Lower leg skin (tissue), 4 donors: ENCODE measurements around the gene CDC6. TPM values are rescaled to one million over a fixed set of nuclear protein-coding genes. Genes with fewer than 3 reads are reported as not detected.
"Not testable (repeated sequence)": the region's sequence is repeated elsewhere in the genome, so short reads cannot be mapped to it uniquely, and the experiment has no call there.

Source experiments
- DNase-seq, 2 donors: peaks; one replicate each; pipeline ENCODE4 v3.0.0-alpha.2; 2019; ENCODE audit warnings: low spot score in 2 of 2
- H3K4me3 ChIP-seq: fragments of 200-600 bp; sonication (generic); 2 replicates; pipeline ENCODE4 v1.5.1; 2017; ENCODE audit warnings: mild to moderate bottlenecking, low read depth; ENCODE audit not compliant: poor library complexity, severe bottlenecking
- POLR2A ChIP-seq, 2 donors: fragments of 450-650 bp; IDR thresholded peaks; one replicate each; pipeline ENCODE4 v1.6.1; 2016 to 2017; ENCODE audit warnings: antibody characterized with exemption in 2 of 2, mild to moderate bottlenecking in 1 of 2, moderate library complexity in 1 of 2
- WGBS, 2 donors: methylation state at CpG; one replicate each; pipeline ENCODE4 v1.1.5; 2018; 5-methylcytosine and 5-hydroxymethylcytosine counted together
- intact Hi-C: fragments of 100-400 bp; cut with DNase I; formaldehyde crosslinking; loops from one replicate; pipeline ENCODE4 v1.15.0; 2023; ENCODE audit warnings: low total_unique reads
- total RNA-seq, 4 donors: library from RNA; depleted of rRNA; stranded (reverse); fragments of >200 nt; gene quantifications; one replicate each; pipeline ENCODE4 v1.1.0, GENCODE V29; 2016
- TF ChIP-seq, protein P1 (sequence below), 3 donors: fragments of 450-650 bp; IDR thresholded peaks; one replicate each; pipeline ENCODE4 v1.5.1; 2016; ENCODE audit warnings: antibody characterized with exemption in 3 of 3, mild to moderate bottlenecking in 3 of 3, moderate library complexity in 2 of 3

The CDC6 gene
- total RNA-seq, 4 donors from 2014 or later = 0.42 to 1.6 (median 1.0) TPM

DNA sequence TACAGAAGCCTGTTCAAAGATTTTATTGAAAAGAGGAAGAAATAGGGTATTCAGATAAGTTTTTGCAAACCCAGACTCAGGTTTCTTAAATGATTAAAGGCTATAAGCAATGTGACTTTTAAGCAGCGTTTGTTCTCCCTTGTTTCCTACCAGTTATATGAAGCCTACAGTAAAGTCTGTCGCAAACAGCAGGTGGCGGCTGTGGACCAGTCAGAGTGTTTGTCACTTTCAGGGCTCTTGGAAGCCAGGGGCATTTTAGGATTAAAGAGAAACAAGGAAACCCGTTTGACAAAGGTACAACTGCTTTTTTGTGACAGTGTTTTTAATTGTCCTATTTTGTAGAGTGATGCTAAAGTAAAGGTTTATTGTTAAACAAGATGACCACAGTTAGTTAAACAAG is 13.6 kb downstream of the CDC6 start:
- 74 to 77% methylated on average over 4 of the region's 4 CpGs for WGBS, 2 donors
- no peak overlapping the region for H3K4me3 ChIP-seq
- intact Hi-C loops = loop anchor here (10.0 kb wide), 1 partner anchor 113 kb away; the partner anchor contains the start of gene TOP2A
- no peak for TF ChIP-seq POLR2A (IDR thresholded peaks at IDR 0.05)
- TF ChIP-seq, protein P1, sequence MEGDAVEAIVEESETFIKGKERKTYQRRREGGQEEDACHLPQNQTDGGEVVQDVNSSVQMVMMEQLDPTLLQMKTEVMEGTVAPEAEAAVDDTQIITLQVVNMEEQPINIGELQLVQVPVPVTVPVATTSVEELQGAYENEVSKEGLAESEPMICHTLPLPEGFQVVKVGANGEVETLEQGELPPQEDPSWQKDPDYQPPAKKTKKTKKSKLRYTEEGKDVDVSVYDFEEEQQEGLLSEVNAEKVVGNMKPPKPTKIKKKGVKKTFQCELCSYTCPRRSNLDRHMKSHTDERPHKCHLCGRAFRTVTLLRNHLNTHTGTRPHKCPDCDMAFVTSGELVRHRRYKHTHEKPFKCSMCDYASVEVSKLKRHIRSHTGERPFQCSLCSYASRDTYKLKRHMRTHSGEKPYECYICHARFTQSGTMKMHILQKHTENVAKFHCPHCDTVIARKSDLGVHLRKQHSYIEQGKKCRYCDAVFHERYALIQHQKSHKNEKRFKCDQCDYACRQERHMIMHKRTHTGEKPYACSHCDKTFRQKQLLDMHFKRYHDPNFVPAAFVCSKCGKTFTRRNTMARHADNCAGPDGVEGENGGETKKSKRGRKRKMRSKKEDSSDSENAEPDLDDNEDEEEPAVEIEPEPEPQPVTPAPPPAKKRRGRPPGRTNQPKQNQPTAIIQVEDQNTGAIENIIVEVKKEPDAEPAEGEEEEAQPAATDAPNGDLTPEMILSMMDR (IDR thresholded peaks at IDR 0.05) = no peak
- peak in 1 of 2 donors; percentile 54 for DNase-seq

DNA sequence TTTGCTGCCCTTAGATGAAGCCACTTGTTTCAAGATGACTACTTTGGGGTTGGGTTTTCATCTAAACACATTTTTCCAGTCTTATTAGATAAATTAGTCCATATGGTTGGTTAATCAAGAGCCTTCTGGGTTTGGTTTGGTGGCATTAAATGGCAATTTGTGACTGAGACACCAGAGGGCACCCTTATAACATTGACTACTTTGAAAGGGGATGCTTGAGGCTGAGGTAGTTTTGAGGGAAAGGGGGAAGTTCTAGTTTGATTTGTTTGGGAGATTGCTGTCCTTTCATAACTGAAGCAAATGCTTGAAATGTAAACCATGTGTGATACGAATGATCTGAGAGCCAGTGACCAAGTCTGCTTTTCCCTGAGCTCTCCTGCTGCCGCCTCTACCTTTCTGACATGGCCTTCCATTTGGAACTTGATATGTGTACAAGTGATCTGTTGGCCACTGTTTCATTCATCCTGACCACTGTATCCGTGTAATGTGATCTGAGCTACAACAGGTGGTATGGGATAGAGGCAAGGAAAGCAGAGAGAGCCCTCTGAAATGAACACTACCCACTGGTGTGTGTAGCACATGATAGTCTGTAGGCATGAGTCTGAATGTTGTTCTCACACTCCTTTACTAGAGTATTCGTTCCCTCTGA is 15.5 kb downstream of the CDC6 start:
- H3K4me3 ChIP-seq = no peak overlapping the region
- WGBS, 2 donors = 38 to 41% methylated on average over 4 of the region's 4 CpGs
- peak in 1 of 2 donors; percentile 74 for DNase-seq
- TF ChIP-seq POLR2A (IDR thresholded peaks at IDR 0.05) = no peak
- TF ChIP-seq, protein P1 (IDR thresholded peaks at IDR 0.05) = peak in 2 of 3 donors; percentile 0 to 57
- intact Hi-C loops = loop anchor here (2.0 to 10.0 kb wide), 2 partner anchors 52 to 112 kb away; partner anchors contain the start of gene TOP2A

DNA sequence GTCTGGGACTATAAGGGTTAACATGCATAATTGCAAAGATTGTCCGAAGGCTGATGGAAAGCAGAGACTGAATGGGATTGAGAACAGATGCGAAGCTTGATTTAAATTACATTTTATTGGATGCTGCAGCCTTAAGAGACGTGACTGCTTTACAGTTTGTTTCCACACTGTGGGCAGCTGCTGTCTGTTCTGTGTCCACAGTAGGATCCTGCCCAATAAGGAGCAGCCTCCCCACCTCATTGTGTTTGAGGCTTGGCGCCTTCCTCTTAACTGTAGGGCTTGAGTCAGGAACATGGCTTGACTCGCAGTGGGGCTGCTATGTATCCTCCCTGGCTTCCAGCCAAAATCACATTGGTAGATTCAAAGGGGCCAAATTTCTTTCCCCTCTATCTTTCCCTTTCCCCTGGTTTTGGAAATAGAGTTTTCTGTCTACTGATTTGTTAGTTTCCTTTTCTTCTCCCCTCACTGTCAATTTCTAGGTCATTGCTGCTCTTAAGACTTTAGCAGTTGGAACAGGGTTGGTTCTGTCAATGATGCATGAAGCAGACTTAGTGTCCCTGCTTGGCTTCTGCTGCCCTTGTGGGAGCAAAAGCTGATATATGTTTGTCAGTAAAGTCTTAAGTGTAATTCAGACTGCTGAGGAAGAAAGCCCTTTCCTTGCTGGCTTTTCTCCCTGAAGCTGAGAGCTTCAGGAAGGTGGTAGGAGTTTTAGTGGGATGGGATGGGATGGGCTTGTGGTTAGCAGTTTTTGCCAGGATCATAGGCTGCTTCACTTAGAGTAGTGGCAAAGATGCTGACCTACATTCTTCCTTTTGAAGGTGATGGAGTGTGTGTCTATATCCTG is 16.3 kb downstream of the CDC6 start:
- H3K4me3 ChIP-seq = no peak overlapping the region
- peak in 1 of 2 donors; percentile 83 for DNase-seq
- TF ChIP-seq, protein P1 (IDR thresholded peaks at IDR 0.05) = no peak
- no peak for TF ChIP-seq POLR2A (IDR thresholded peaks at IDR 0.05)
- intact Hi-C loops = loop anchor here (2.0 to 10.0 kb wide), 2 partner anchors 51 to 111 kb away; partner anchors contain the start of gene TOP2A
- WGBS, 2 donors = 27 to 29% methylated on average over 5 of the region's 5 CpGs

DNA sequence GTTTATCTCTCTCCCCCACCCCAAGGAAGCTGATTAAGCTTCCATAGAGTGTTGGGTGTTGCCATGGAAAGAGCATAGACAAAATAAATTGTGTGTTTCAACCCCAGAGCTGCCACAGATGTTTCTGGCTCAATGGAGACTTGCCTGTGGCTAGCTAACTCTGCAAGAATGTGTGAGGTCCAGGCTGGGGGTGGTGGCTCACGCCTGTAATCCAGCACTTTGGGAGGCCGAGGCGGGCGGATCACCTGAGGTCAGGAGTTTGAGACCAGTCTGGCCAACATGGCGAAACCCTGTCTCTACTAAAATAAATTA is 16.8 kb downstream of the CDC6 start:
- WGBS, 2 donors = 80 to 81% methylated on average over 5 of the region's 5 CpGs
- H3K4me3 ChIP-seq = not testable (repeated sequence)
- intact Hi-C loops = loop anchor here (10.0 kb wide), 1 partner anchor 110 kb away; the partner anchor contains the start of gene TOP2A
- peak in 1 of 2 donors; percentile 72 for DNase-seq

DNA sequence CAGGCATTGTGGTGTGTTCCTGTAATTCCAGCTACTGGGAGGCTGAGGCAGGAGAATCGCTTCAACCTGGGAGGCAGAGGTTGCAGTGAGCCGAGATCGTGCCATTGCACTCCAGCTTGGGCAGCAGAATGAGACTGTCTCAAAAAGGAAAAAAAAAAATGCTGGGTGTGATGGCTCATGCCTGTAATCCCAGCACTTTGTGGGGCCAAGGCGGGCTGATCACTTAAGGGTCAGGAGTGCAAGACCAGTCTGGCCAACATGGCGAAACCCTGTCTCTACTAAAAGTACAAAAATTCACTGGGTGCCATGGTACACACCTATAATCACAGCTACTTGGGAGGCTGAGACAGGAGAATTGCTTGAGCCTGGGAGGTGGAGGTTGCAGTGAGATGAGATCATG is 17.2 kb downstream of the CDC6 start:
- not testable (repeated sequence) for DNase-seq
- WGBS, 2 donors = 77 to 91% methylated on average over 5 of the region's 5 CpGs
- intact Hi-C loops = loop anchor here (10.0 kb wide), 1 partner anchor 110 kb away; the partner anchor contains the start of gene TOP2A

DNA sequence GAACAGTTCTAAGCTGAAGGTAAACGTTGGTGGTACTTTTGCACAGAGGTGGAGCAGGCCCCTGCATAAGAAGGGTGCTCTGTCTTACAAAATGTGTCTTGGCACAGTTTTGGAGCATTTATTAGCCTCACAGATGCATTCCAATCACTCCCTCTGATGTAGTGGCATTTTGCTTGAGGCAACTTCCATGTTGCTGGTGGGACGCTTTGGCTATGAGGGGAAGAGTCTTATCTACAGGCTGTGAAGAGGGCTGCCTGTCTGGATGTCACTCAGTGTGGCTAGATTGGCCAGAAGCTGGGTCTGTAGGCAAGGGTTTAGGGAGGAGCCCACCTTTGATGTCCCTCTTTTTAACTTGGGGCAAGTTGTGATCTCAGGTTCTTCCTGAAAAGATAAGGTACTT is 18.7 kb downstream of the CDC6 start:
- peak in 1 of 2 donors; percentile 42 for DNase-seq
- 32 to 39% methylated on average over 2 of the region's 2 CpGs for WGBS, 2 donors
- intact Hi-C loops = loop anchor here (10.0 kb wide), 1 partner anchor 108 kb away; the partner anchor contains the start of gene TOP2A
- H3K4me3 ChIP-seq = no peak overlapping the region
- no peak for TF ChIP-seq POLR2A (IDR thresholded peaks at IDR 0.05)
- TF ChIP-seq, protein P1 (IDR thresholded peaks at IDR 0.05) = no peak

More for the DNA sequence above, 17.2 kb downstream of the CDC6 start:
- H3K4me3 ChIP-seq = not testable (repeated sequence)
